Measurements from ENCODE around the gene ABITRAM.
A peak's percentile ranks its signal among the peaks of the same experiment; 100 is the strongest.

The ABITRAM gene

GRCh38 chr9:108928386-108928785 lies 5.8 kb upstream of the ABITRAM start:
- no peak for DNase-seq (ENCODE audit: low read depth)
- H3K4me3 ChIP-seq (ENCODE audit: control insufficient read depth, low read depth, low read length) = no peak overlapping the region
- no peak for TF ChIP-seq CTCF (IDR thresholded peaks at IDR 0.05; ENCODE audit: control insufficient read depth, insufficient read depth, low read depth, low read length, missing control alignments)

DNA sequence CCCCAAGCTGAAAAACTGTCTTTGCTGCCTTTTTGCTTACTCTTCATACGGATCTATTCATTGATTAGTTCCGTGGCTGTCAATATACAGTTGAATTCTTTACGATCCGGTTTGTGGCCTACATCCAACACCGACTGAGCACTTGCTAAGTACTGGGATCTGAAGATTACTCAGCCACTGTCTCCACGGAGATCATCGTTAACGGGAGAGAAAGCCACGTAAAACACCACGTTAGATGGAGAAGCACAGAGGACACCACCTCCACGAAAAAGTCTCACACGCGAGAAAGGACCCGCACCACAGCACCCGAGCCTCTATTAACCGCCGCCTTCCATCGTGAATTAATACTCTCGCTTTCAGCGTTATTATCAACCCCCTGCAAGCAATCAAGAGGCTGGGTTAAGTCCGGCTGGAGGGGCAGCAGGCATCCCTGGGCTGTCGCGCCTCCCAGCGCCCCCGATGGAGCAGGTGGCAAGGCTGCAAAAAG lies 926 bp upstream of the ABITRAM start:
- peak overlapping the region; percentile 61 for H3K4me3 ChIP-seq (ENCODE audit: control insufficient read depth, low read depth, low read length)
- no peak for TF ChIP-seq CTCF (IDR thresholded peaks at IDR 0.05; ENCODE audit: control insufficient read depth, insufficient read depth, low read depth, low read length, missing control alignments)
- no peak for DNase-seq (ENCODE audit: low read depth)

DNA sequence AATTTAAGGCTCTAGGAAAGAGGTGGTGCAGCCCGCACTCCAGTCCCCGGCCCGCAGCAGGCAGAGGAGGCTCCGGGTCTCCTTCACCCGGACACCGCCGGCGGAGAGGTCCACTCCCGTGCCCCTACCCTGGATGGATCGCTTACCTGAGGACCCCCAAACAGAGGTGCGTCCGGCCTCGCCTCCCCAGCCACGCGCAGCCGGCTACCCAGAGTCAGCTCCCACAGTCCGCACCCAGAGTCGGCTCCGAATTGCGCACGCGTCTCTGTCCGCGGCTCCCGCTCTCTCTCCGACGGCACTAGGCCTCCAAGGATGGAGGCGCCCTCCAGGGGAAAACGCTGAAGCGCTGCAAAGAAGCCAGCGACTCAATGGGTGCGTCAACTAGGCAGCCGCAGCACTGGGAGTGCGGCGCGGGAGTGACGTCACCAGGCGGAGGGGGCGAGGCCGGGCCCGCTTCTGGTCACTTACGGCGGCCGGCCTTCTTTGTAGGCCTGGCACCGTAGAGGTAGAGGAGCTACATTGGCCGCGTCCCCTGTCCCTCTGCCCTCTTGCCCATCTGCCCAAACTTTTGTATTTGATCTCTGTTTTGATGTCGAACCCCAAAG lies 380 bp upstream of the ABITRAM start, which contains the start of gene ELP1:
ELP1 (minus strand) TSS at position 407 of the 605 bp plus-strand sequence. CDS start 2,978 bp downstream, outside the sequence.
- DNase-seq (ENCODE audit: low read depth) = peak; percentile 75
- peak; percentile 44 for TF ChIP-seq CTCF (IDR thresholded peaks at IDR 0.05; ENCODE audit: control insufficient read depth, insufficient read depth, low read depth, low read length, missing control alignments)
- H3K4me3 ChIP-seq (ENCODE audit: control insufficient read depth, low read depth, low read length) = peak within 1 kb of the TSS; percentile 61

DNA sequence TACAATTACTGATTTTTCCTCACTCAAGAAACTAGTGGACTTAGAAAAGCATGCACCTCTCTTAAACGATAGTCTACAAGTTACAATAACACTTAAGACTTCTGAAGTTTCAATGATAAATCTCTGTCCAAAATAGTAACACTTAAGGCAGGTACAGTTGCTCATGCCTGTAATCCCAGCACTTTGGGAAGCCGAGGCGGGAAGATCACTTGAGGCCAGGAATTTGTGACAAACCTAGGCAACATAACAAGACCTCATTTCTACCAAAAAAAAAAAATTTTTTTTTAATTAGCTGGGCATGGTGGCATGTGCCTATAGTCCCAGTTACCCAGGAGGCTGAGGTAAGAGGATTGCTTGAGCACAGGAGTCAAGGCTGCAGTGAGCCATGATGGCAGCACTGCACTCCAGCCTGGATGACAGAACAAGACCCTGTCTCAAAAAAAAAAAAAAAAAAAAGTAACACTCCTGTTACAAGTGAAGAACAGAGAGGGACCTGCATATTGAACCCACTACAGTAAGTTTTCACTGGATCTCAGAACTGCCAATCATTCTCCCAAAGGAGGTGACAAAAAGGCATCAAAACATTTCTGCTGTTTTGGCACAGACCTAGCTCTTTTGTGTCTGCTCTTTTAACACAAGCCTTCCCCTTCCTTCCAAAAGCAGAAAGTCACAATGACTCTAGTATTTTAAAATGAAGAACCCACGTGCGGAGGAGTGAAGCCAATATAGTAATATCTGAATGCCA lies 3.5 kb downstream of the ABITRAM start:
- DNase-seq (ENCODE audit: low read depth) = no peak
- no peak overlapping the region for H3K4me3 ChIP-seq (ENCODE audit: control insufficient read depth, low read depth, low read length)
- TF ChIP-seq CTCF (IDR thresholded peaks at IDR 0.05; ENCODE audit: control insufficient read depth, insufficient read depth, low read depth, low read length, missing control alignments) = no peak

DNA sequence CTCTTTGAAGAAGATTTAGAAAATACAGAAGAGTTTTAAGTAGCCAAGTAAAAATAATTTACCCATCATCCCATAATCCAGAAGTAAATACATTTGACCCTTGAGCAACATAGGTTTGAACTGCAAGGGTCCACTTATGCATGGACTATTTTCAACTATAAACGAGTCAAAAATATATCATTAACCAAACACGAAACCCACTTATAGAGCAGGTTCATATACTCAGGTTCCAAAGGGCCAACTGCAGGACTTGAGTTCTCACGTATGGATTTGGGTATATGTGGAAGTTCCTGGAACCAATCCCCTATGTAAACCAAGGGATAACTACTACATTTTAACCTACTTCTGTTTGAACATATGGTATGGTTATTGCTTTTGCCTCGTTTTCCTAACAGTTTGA lies 5.8 kb downstream of the ABITRAM start:
- no peak for DNase-seq (ENCODE audit: low read depth)
- no peak for TF ChIP-seq CTCF (IDR thresholded peaks at IDR 0.05; ENCODE audit: control insufficient read depth, insufficient read depth, low read depth, low read length, missing control alignments)
- H3K4me3 ChIP-seq (ENCODE audit: control insufficient read depth, low read depth, low read length) = no peak overlapping the region

GRCh38 chr9:108950168-108950567 lies 16.0 kb downstream of the ABITRAM start:
- no peak for DNase-seq (ENCODE audit: low read depth)
- TF ChIP-seq CTCF (IDR thresholded peaks at IDR 0.05; ENCODE audit: control insufficient read depth, insufficient read depth, low read depth, low read length, missing control alignments) = no peak

More at GRCh38 chr9:108950168-108950567, 16.0 kb downstream of the ABITRAM start:
- H3K4me3 ChIP-seq (ENCODE audit: control insufficient read depth, low read depth, low read length) = no peak overlapping the region
